G401.6 (cell line): Measurements from ENCODE around the gene RASSF3.
"Not testable (repeated sequence)": the region's sequence is repeated elsewhere in the genome, so short reads cannot be mapped to it uniquely, and the experiment has no call there.

Experiments used
- FAIRE-seq: peaks from 2 replicates; lab custom pipeline; 2012; peaks lifted over from hg19 to GRCh38; lab: Jason Lieb, UNC

RASSF3 gene, protein sequence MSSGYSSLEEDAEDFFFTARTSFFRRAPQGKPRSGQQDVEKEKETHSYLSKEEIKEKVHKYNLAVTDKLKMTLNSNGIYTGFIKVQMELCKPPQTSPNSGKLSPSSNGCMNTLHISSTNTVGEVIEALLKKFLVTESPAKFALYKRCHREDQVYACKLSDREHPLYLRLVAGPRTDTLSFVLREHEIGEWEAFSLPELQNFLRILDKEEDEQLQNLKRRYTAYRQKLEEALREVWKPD

DNA sequence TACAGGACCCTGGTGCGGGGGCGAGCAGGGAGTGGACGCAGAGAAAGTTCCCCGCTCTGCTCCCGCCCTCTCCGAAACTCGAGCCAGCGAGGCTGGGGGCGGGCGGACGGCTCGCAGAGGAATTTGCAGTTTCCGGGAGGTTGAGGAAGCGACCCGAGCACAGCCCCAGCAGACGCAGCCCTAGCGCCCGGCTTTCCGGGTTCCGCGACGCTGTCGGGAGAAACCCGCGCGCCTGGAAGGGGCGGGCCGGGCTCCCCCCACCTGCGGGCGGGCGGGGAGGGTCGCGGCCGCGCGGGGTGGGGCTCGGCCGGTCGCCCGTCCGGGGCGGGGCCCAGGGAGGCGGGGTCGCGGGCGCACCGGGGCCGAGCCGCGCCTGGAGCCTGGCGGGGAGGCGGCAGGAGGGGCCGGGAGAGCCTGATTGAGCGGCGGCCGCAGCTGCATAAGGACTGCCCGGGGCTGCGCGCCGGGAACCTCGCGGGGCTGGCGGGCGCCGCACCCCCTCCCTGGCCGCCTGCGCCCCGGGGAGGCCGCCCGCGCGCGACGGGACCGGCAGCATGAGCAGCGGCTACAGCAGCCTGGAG, at the start of gene RASSF3:
RASSF3 (plus strand) TSS at position 417 of the 581 bp plus-strand sequence; CDS start at position 555, 138 bp downstream.
- no peak for FAIRE-seq

DNA sequence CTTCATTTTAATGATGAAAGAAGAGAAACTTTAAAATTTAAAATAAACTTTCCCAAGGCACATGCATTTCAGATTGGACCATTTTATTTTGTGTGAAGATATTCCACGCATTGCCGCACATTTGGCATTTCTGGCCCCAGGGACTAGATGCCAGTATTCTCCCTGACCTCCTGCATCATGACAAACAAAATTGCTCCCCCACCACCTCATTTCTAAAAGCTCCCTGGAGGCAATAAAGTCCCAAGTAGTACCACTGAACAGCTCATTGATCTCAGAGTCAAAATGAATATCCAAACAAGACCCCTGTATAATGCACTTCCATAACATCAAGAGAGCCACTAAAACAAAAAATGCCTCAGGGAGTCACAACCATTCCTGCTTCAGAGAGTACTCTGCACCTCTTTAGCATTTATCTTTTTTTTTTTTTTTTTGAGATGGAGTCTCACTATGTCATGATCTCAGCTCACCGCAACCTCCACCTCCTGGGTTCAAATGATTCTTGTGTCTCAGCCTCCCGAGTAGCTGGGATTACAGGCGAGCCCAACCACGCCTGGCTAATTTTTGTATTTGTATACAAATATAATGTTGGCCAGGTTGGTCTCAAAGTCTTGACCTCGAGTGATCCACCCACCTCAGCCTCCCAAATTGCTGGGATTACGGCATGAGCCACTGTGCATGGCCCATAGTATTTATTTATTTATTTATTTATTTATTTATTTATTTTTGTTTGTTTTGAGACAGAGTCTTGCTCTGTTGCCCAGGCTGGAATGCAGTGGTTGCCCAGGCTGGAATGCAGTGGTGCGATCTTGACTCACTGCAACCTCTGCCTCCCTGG, 48.8 kb upstream of the RASSF3 start:
- no peak for FAIRE-seq

DNA sequence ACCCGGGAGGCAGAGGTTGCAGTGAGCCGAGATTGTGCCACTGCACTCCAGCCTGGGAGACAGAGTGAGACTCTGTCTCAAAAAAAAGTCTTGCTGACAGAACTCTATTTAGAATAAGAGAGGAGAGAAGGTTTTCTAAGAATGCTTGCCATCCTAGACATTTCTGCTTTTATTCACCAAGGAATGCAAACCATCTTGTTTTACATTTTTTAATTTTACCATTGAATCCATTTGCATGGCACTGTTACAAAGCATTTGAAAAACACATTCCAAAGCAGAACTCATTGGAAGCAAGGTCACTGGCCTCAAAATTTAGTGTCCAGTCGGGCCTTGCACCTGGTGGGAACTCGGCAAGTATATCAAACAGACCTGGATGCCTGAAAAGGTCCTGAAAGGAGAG, 44.2 kb upstream of the RASSF3 start:
- no peak for FAIRE-seq

DNA sequence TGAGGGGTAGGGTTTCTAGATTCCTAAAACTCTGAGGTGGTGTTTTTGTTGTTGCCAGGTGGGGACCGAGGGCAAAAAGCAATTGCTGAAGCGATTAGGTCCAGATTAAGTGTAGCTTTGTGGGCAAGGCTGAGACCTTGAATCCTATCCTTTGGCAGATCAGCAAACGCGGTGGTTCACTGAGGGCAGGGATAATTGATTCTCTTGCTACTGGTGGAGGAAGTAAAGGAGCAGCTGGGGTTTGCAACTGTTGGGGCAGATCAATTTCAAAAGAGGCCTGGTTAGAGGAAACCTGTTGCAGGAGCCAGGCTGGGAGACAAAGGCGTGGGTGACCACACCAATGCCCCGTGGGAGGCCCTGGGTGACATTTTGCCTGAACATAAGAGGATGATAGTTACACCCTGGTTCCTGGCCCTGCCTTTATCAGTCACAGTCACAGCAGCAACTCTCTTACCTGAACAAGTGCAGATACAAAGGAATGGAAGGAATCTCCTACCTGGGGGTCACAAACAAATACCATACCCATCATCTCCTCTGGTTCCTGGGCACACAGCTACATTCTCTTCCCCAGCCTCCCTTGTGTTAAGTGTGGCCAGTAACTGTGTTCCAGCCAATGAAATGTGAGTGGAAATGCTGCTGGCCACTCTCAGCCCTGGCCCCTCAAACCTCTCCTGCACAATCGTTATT, 43.3 kb upstream of the RASSF3 start:
- FAIRE-seq, result no peak

DNA sequence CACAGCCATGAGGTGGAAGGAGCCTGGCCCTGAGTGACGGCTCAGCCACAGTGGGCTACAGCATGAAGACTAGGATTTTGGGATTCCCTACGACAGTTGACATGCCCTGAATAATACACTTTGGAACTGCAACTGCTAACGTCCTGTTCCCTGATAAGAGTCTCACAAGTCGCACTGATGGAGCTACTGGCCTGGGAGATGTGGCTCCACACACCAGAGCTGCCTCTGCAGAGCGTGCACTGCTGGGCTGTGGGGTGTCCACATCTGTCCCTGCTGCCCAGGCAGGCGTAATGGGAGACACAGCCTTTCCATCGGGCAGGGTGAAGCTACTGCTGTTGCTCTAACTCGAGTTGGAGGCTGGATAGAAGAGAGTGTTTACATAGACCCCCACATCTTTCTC, 42.7 kb upstream of the RASSF3 start:
- no peak for FAIRE-seq

DNA sequence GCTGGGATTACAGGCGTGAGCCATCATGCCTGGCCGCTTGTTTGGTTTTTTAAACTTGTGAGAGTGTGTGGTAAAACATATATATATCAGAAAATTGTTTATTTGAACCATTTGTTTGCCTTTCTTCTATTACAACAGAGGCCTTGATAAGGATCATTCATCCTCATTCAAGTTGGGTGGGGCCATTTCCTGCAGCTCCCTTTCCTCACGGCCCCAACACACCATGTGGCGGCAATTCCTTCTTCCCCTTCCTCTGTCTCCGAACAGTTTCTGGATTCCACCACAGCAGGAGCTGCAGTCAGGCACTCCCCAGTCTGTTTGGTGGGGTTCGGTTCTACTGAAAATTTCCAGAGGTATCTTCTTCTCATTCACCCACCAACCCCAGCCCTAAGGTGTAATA, 42.0 kb upstream of the RASSF3 start:
- no peak for FAIRE-seq

DNA sequence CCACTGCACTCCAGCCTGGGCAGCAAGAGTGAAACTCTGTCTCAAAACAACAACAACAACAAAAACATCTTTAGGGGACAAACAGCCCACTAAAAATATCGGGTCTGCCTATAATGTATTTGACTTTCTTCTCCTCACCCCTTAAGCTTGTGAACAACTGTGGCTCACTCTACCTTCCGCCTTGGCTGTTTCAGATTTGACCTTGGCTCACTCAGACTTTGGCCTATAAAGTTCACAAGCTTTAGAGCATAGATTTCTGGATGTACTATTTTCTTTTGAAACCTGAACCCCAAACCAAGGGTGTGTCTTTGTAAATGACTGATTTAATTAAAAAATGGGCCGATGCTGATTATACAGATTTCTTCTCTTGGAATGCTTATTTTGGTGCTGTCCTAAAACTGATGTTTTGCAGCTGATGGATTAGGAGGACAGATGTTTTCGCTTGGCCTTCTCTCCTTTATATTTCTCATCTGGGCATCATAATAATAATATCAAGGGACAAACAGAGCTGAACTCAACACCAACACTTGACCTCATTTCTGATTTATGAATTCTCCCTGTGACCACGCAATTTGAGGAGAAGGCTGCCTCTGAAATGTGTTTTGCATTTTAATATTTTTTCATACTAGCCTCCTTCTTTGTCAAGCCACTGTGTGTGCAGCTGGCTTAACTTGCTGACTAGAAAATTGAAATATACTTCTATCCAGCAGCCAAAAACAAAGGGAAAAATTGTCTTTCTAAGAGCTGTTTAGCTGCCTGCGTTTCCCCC, 40.2 kb upstream of the RASSF3 start:
- FAIRE-seq, result no peak

DNA sequence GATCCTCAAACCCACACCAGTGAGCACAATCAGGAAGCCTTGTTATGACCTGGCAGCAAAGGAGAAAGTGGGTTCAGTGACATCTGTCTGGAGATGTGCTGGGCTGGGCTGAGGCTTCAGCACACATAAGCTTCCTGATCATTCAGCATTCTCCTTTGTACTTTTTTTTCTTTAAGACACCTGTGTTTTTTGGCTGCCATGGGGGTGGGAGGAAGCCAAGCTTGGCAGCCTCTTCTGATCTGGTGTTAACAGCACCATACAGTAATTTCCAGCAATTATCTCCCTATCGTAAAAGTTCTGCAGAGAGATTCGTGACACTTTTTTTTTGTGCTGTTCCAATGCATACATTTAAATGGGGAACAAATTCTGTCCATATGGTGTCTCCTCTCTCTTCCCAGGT, 38.9 kb upstream of the RASSF3 start:
- no peak for FAIRE-seq

DNA sequence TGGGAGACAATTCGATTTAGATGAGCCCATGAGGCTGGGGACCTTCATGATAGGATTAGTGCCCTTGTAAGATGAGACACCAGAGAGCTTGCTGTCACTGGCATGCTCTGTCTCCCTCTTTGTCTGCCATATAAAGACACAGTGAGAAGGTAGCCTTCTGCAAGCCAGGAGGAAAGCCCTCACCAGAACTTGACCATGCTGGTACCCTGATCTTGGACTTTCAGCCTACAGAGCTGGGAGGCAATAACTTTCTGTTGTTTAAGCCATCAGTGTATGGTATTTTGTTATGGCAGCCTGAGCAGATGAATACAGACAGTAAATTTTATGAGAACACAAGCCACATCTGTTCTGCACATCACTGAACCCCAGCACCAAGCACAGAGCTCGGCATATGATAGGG, 38.1 kb upstream of the RASSF3 start:
- FAIRE-seq, result no peak

DNA sequence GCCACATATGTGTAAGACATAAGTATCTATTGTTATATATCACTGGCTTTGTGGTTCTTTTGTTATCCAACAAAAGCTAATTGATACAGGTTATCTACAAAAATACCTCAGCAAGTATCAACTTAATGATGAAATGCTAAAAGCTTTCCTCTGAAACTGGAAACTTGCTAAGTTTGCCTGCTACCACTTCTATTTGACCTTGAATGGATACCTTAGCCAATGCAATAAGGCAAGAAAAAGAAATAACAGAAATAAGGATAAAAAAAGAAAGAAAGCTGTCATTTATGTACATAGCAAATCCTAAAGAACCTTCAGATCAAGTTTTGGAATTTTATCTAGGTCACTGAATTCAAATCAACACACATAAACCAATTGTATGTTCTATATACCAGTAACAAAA, 35.5 kb upstream of the RASSF3 start:
- FAIRE-seq, result no peak

DNA sequence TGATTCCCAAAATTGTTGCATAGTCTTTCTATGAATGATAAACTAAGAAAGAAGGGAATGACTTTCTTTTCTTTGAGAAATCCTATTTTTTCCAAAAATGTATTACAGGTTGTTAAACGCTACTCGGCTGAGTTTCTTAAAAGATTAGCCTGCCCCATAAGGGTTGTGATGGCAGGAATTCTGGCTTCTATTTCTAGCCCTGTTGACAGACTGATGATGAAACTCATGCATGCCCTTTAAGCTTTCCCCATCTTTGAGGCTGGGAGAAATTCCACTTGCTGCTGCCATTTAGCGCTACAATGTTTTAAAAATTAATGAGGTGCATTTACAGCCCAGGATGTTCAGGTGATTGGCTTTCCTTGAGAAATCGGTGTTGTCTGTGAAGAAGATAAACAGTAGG, 33.2 kb upstream of the RASSF3 start:
- FAIRE-seq, result no peak

DNA sequence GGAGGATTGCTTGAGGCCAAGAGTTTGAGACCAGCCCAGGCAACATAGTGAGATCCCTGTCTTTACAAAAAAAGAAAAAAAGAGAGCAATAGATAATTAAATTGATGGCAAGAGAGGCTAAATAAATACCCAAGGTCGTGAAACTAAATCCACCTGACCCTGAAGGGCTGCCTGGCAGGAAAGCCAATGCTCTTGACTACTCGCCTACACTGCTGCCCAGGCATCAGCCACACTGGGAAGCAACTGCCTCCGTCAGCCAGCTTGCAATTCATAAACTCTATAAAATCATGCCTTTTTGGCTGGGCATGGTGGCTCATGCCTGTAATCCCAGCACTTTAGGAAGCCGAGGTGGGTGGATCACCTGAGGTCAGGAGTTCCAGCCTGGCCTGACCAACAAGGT, 31.7 kb upstream of the RASSF3 start:
- no peak for FAIRE-seq

DNA sequence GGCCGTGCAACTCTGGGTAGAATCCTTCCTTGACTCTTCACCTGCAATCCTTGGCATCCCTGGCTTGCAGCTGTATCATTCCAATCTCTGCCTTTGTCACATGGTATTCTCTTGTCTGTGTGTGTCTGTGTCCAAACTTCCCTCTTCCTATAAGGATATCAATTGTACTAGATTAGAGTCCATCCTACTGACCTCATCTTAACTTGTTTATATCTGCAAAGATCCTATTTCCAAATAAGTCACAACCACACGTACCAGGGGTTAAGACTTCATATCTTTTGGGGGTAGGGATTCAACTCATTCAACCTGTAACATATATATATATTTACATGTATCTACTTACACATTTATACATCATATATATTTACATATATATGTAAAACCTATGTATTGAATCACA, 29.6 kb upstream of the RASSF3 start:
- FAIRE-seq, result no peak

DNA sequence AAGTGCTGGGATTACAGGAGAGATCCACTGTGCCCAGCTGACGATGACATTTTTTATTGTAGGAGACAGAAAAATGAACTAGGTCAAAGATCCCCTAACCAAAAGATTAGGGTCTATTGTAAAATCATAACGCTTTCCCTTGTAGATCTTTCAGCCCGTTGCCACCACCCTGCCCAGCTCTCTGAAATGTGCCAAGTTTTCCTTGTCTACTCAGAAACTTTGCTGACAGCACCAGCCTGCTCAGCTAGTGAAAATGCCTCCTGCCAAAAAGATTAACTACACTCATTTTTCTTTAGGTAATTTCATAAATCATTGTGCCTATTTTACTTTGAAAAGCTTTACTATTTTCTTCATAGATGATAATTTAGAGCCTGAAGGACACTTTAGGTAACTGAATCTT, 28.2 kb upstream of the RASSF3 start:
- no peak for FAIRE-seq

DNA sequence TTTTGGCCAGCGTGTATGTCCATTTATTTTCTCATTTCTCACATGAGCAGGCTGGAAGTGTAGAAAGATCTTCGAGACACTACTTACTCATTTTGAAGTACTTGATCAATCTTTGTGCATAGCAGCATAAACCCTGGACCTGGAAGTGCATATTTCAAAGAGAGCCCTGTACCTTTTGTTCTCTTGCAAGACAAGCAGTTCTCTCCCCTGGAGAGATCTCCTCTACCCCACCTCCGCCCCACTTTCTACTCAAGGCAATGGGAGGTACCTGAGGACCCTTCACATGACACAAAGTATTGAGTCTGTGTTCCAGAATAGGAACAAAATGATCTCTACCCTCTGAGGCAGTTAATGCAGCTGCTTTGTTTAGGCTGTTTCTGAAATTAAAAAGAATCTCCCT, 27.4 kb upstream of the RASSF3 start:
- FAIRE-seq, result no peak

DNA sequence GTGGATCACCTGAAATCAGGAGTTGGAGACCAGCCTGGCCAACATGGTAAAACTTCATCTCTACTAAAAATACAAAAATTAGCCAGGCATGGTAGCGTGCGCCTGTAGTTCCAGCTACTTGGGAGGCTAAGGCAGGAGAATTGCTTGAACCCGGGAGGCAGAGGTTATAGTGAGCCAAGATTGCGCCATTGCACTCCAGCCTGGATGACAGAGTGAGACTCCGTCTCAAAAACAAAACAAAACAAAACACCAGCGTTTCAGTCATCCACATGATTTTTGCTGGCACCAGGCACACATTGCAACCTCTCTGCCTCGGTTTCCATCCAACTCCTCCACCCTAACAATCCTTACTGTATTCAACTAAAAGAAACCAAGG, 26.9 kb upstream of the RASSF3 start:
- not testable (repeated sequence) for FAIRE-seq

DNA sequence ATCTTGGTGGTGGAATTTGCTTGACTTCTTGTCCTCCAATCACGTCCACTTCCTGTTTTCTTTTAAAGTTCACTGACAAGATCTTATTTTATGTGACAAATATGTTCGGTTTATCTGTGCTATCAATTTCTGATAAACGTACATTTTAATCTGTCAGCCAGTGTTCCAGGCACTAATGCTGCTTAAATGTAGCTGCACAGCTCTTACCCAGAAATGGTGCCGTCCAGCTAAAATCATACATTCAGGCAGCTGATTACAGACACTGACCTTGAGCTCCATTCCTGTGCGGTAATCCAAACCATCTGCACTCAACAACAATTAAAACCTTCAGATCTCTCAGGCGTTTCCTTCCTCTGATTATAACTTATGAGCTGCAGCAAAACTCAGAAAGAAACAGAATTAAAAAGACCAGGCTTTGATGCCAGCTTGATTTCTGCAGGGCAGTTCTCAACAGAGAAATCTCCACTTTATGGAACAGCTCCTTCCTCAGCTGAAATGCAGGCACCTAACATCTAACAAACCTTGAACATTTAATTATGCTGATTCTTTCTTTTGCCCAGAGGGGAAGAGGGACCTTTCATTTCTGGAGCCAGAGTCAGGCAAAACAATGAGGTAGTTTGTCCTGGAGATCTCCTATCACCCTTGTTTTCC, 26.4 kb upstream of the RASSF3 start:
- FAIRE-seq, result no peak

DNA sequence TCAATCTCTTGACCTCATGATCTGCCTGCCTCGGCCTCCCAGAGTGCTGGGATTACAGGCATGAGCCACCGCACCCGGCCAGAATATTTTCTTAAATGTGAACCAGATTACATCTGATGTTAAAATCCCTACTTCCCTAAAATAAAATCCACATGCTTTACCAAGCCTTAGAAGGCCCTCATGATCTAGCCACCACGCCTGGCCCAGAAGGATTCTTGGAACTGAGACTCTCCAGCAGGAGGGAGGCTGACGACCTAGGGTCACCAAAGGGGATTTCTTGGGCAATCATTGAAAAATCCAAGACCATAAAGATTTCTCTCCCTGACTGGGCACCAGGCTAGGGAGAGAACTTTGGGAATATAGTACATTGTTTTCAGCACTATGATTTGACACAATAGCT, 25.2 kb upstream of the RASSF3 start:
- FAIRE-seq, result no peak

DNA sequence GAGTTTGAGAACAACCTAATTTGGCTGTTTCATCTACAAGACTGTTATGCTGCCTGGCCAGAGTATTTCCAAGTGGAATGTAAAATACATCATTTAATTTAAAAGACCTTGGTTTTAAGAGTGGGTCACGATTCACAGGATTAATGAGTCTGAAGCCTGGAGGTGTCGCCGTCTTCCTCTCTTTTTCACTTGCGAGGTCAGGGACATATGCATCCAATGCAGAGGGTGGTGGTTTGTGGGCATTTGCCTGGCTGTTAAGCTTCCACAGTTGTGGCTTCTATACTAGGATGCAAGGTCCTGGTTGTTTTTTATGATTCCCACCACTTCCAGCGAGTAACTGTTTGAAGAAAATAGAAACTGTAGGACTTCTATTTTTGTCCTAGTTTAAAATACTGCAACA, 22.8 kb upstream of the RASSF3 start:
- FAIRE-seq, result no peak

DNA sequence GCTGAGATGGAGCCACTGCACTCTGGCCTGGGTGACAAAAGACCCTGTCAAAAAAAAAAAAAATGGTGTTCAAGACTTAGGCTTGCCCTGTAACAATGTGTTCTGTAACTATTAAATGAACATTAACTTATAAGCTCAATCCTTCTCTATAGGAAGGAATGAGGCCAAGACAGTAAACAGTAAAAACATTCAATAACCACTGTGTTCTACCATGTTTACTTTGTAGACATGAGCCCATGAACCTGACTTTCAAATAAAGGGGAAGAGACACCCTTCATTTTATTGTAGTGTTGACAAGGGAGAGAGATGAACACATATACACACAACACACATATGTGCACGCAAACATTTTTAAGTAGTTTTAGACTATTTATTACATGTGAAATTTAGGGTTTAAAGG, 20.1 kb upstream of the RASSF3 start:
- FAIRE-seq, result no peak

DNA sequence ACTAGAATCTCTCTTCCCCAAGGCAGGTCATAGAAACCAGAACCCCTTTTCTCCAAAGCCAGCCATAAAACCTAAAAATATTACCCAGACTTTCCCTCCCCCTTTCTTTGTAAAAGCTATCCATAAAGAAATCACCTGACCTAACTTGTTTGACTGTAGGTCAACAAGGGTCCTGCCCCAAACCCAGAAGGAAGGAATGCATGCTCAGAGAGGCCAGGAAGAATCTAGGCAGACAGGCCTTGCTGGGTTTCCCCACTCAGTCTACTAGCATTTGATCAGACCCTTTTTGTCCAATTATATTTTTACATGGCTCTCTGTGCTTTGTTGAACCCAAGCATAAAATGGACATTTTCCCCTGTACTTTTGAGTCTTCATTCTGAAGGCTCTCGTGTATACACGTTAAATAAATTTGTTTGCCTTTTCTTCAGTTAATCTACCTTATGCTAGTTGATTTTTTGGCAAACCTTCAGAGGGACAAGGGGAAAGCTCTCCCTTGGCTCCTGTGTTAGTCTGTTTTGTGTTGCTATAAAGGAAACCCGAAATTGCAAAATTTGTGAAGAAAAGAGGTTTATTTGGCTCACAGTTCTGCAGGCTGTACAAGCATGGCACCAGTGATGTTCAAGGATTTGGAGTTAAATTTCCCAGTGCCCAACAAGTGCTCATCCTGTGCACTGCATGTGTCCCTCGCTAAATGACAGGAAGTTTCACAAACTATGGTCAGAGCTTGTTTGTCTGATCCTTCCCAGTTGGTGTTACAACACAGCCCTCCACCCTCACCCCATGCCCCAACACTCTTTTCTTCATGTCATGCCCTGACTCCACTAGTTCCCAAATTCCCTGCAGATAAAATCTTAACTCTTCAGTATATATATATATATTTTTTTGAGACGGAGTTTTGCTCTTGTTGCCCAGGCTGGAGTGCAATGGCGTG, 14.2 kb upstream of the RASSF3 start:
- no peak for FAIRE-seq
